ENCODE data around the gene UBAC2. TPM values are rescaled to one million over a fixed set of nuclear protein-coding genes. Genes with fewer than 3 reads are reported as not detected.

UBAC2 gene
- total and polyA plus RNA-seq, 2 of the 8 experiments (the other 6 are each of a cell fraction or from before 2014, with no cell fraction given), result 75.9 to 76.9 TPM

DNA sequence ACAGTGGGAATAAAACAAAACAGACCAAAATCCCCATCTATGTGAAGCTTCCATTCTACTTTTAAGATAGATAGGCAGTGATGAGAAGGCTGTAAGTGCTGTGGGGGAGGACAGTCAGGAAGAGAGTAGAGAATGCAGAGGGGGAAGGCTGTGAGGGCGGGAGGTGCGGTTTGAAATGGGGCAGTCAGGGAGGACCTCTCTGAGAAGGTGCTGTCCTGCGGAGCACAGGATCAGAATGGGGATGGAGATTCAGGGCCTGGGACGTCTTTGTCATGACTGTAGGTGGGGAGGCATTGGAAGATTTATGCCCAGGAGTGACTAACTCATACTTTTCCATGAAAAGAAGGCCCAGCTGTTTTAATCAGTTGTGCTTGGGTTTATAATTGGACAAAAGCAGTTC lies 110.5 kb downstream of the UBAC2 start:
- H3K56ac ChIP-seq (replicated peaks; ENCODE audit: insufficient read length, low read depth, low read length), result no peak overlapping the region
- ChIA-PET CTCF (ENCODE audit: partially characterized antibody) (no interaction called here), POLR2A (ENCODE audit: partially characterized antibody) (no interaction called here)
- FAIRE-seq, result no peak
- no peak for DNase-seq (ENCODE audit: low read depth in 1 of 2, low spot score in 2 of 2)
- no peak overlapping the region for H2BK120ac ChIP-seq (replicated peaks; ENCODE audit: low read depth, low read length)
- no peaks in the 10 kb centered on the region for H3K9me3 ChIP-seq (ENCODE audit: insufficient read depth in 2 of 2, low read depth in 1 of 2, low read length in 1 of 2)
- no peak overlapping the region for H4K8ac ChIP-seq (ENCODE audit: extremely low read depth, insufficient read depth, low read length)
- no peak overlapping the region for H3K4me2 ChIP-seq (ENCODE audit: insufficient read depth in 1 of 2, low read depth in 2 of 2, low read length in 2 of 2)
- H3K23ac ChIP-seq (ENCODE audit: insufficient read length), result no peak overlapping the region
- no peaks in the 10 kb centered on the region; the same call in 1 of the 2 replicates for H3K79me1 ChIP-seq (ENCODE audit: low read depth, low read length)
- no peaks in the 10 kb centered on the region for H3K79me2 ChIP-seq (ENCODE audit: control insufficient read depth in 1 of 2, insufficient read depth in 2 of 2, low read length in 2 of 2)
- H2AFZ ChIP-seq (ENCODE audit: low read length), result no peak overlapping the region
- no peaks in the 10 kb centered on the region for H3K23me2 ChIP-seq (ENCODE audit: low read depth, low read length)
- H3K18ac ChIP-seq (ENCODE audit: extremely low read depth, low read length), result no peak overlapping the region
- no peak overlapping the region for H3K4me3 ChIP-seq (ENCODE audit: extremely low read depth in 1 of 4, insufficient read depth in 2 of 4, low read depth in 3 of 4, low read length in 4 of 4)
- no peak overlapping the region for H2BK12ac ChIP-seq (ENCODE audit: low read depth, low read length)
- H2BK5ac ChIP-seq (ENCODE audit: low read depth, low read length), result no peak overlapping the region
- H2BK20ac ChIP-seq (ENCODE audit: low read length), result no peak overlapping the region
- TF ChIP-seq CBX8 (IDR thresholded peaks at IDR 0.05; ENCODE audit: borderline replicate concordance, low read depth, low read length), result no peak
- no peak overlapping the region for H3K14ac ChIP-seq (ENCODE audit: insufficient read length)
- no peak overlapping the region for H2BK15ac ChIP-seq (ENCODE audit: low read length)
- no peaks in the 10 kb centered on the region for H3K27me3 ChIP-seq (replicated peaks in 1 of 4; ENCODE audit: control insufficient read depth in 3 of 4, extremely low read depth in 1 of 4, insufficient read depth in 3 of 4, low read length in 3 of 4)
- WGBS, 2 experiments (ENCODE audit: extremely low coverage in 1 of 2, insufficient coverage in 1 of 2, insufficient read length in 1 of 2, insufficient replicate concordance in 2 of 2, low coverage in 1 of 2, low lambda C conversion rate in 2 of 2, missing lambda C conversion rate in 1 of 2), result 57% methylated on average over 4 of the region's 4 CpGs; no CpG with 5 or more reads in 1 of the 2 experiments
- no peak overlapping the region for H3K9ac ChIP-seq (replicated peaks in 1 of 4; ENCODE audit: extremely low read depth in 1 of 4, low read depth in 3 of 4, low read length in 3 of 4)
- H3K4me1 ChIP-seq (replicated peaks in 1 of 4; ENCODE audit: control insufficient read depth in 3 of 4, insufficient read depth in 4 of 4, low read length in 3 of 4), result peaks cover 0 to 3% (median 0%) of the 10 kb centered on the region in 4 experiments; a peak in 1 of 7 replicates
- no peaks in the 10 kb centered on the region; a peak in 1 of 8 replicates for H3K36me3 ChIP-seq (ENCODE audit: control insufficient read depth in 2 of 4, insufficient read depth in 4 of 4, low read length in 3 of 4)
- H4K5ac ChIP-seq (ENCODE audit: insufficient read length, low read depth, low read length), result no peak overlapping the region
- no peak overlapping the region for H4K91ac ChIP-seq (replicated peaks; ENCODE audit: insufficient read length, low read length)
- H4K20me1 ChIP-seq (replicated peaks in 1 of 2; ENCODE audit: control insufficient read depth in 1 of 2, insufficient read depth in 2 of 2, low read length in 2 of 2), result peaks cover 2 to 6% of the 10 kb centered on the region in 2 experiments
- no peak overlapping the region for H2AK5ac ChIP-seq (ENCODE audit: low read depth, low read length)
- H3K27ac ChIP-seq (ENCODE audit: low read depth, low read length), result no peak overlapping the region
- H3K4ac ChIP-seq (replicated peaks; ENCODE audit: insufficient read length, low read depth, low read length), result no peak overlapping the region
